HG02840 (cell line): ENCODE measurements around the gene SOAT2.
A peak's percentile ranks its signal among the peaks of the same experiment; 100 is the strongest.
"Not testable (repeated sequence)": the region's sequence is repeated elsewhere in the genome, so short reads cannot be mapped to it uniquely, and the experiment has no call there.

Experiments used
- ATAC-seq: cut with Tn5 transposase; IDR thresholded peaks from one replicate; pipeline ENCODE4 v1.9.1; 2021; ENCODE audit warnings: mild to moderate bottlenecking, moderate library complexity, moderate number of reproducible peaks; ENCODE audit not compliant: unreplicated experiment, low FRiP score

The SOAT2 gene

GRCh38 chr12:53079226-53080117, 23.8 kb upstream of the SOAT2 start, which contains the start of gene SPRYD3:
SPRYD3 (minus strand) TSS chr12:53079390; CDS start chr12:53079333, 57 bp downstream.
- ATAC-seq = peak; percentile 98

- no peak for ATAC-seq
These were observed 20.6 kb upstream of the SOAT2 start for GRCh38 chr12:53082637-53083175.

- no peak for ATAC-seq
These were observed 16.9 kb upstream of the SOAT2 start for GRCh38 chr12:53086361-53086760.

- no peak for ATAC-seq
These were observed 13.2 kb upstream of the SOAT2 start for GRCh38 chr12:53090105-53090504.

GRCh38 chr12:53090554-53090953, 12.7 kb upstream of the SOAT2 start:
- ATAC-seq = no peak

- ATAC-seq = no peak
These were observed 11.5 kb upstream of the SOAT2 start for GRCh38 chr12:53091756-53092155.

GRCh38 chr12:53093777-53094393, 9.4 kb upstream of the SOAT2 start:
- ATAC-seq = no peak

- ATAC-seq = no peak
These were observed 8.9 kb upstream of the SOAT2 start for GRCh38 chr12:53094394-53094787.

GRCh38 chr12:53094796-53095595, 8.3 kb upstream of the SOAT2 start:
- not testable (repeated sequence) for ATAC-seq

- not testable (repeated sequence) for ATAC-seq
These were observed 7.7 kb upstream of the SOAT2 start for GRCh38 chr12:53095596-53095895.

GRCh38 chr12:53096089-53096741, 7.1 kb upstream of the SOAT2 start:
- ATAC-seq = no peak

GRCh38 chr12:53096759-53097158, 6.5 kb upstream of the SOAT2 start:
- no peak for ATAC-seq

- ATAC-seq = no peak
These were observed 6.1 kb upstream of the SOAT2 start for GRCh38 chr12:53097207-53097563.

GRCh38 chr12:53097564-53098353, 5.5 kb upstream of the SOAT2 start, which contains the start of gene IGFBP6:
IGFBP6 (plus strand) TSS chr12:53097667; CDS start chr12:53097718, 51 bp downstream.
- no peak for ATAC-seq

GRCh38 chr12:53098354-53098981, 4.8 kb upstream of the SOAT2 start:
- ATAC-seq = no peak

GRCh38 chr12:53099071-53099882, 4.0 kb upstream of the SOAT2 start:
- ATAC-seq = no peak

- no peak for ATAC-seq
These were observed 2.7 kb upstream of the SOAT2 start for GRCh38 chr12:53100466-53101151.

- ATAC-seq = no peak
These were observed 2.0 kb upstream of the SOAT2 start for GRCh38 chr12:53101266-53101665.
